ENCODE measurements around the gene CPD. TPM values are rescaled to one million over a fixed set of nuclear protein-coding genes. Genes with fewer than 3 reads are reported as not detected.
"Not testable (repeated sequence)": the region's sequence is repeated elsewhere in the genome, so short reads cannot be mapped to it uniquely, and the experiment has no call there.

CPD gene
- polyA plus RNA-seq = 2.3 TPM

DNA sequence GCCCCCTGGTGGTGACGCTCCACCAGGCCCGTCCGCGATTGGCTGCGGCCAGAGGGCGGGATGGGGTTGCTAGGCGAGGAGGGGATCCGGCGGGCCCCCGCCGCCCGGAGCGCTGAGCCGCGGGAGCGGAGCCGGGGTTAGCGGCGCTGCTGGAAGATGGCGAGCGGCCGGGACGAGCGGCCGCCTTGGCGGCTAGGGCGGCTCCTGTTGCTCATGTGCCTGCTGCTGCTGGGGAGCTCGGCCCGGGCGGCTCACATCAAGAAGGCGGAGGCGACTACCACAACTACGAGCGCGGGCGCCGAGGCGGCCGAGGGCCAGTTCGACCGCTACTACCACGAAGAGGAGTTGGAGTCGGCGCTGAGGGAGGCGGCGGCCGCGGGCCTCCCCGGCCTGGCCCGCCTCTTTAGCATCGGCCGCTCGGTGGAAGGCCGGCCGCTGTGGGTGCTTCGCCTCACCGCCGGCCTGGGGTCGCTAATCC lies at the start of gene CPD:
Gene CPD, plus strand, starts transcription at position 103 of the 478 bp plus-strand sequence. Its CDS starts 54 bp downstream, at position 157.
- Mint-ChIP-seq H3K4me3 (peak within 1 kb of the TSS; percentile 88 to 96 (median 94)), H3K4me1 (peaks cover 10 to 17% (median 17%) of the 10 kb centered on the region in 3 donors)

DNA sequence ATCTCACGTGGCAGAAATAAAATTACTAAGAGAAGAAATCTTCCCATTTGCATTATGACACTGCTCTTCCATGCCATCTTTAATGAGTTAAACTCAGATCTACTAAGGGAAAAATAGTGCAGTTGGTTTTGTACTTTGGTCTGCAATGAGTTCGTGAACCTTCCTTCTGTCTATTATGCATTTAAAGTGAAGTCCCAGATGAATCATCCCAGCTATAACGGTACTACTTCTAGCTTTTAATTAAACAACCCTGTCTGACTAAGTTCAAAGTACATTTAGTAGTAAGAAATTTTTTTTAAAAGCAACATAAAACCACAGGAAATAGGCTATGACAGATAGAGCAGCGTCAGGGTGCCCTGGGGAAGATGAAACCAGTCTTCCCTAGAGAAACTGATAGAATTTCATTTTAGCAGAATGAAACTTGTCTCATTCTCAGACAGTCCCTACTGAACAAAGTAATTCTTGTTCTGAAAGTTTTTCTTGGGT lies 46.6 kb upstream of the CPD start:
- H3K4me3 Mint-ChIP-seq = peak overlapping the region in 1 of 4 donors; percentile 24
- H3K27me3 Mint-ChIP-seq = peaks cover 5% of the 10 kb centered on the region

More for the DNA sequence above, at the start of gene CPD:
- H3K27me3 Mint-ChIP-seq = peaks cover 53% of the 10 kb centered on the region
- H3K9me3 Mint-ChIP-seq = no peaks in the 10 kb centered on the region
- H3K27ac Mint-ChIP-seq = peak within 1 kb of the TSS; percentile 65 to 92 (median 91)
- H3K36me3 Mint-ChIP-seq = no peaks in the 10 kb centered on the region

DNA sequence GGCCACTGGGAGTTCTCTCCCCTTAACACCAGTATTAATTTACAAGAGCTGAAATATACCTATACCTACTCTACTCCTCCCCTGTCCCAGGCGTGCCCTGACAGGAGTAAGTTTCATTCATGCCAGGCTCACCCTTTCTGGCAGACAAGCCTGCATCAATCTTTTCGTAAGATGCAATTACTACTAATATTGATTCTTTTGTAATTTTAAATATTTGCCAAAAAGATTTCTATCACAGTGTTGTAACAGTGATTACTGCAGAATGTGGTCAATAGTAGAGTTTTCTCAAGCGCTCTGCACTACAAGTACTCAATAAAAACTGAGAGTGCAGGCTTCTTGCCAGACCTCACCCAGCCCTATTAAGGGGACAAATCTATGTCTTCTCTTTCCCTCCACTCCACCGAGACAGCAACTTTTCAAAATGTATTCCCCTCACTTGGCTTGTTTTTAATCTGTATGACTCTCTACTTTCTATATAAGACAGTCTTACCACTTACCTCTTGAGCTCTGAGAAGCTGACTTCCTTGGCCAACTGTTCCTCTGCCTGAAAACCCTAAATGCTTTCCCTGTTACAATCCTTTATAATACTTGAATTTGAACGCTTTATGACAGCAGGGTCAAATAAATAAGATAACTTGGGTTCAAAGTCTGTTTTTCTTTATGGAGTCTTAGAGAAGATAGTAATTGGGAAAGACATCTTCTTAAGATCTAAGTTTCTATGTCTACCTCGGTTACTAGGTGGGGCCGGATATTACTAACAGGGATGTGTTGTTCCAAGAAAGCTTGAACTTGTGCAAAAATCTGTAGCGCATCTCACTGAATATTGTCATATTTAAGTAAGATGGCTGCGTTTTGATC lies 45.0 kb upstream of the CPD start, which contains the start of gene TMIGD1:
Gene TMIGD1, minus strand, starts transcription at position 555 of the 858 bp plus-strand sequence. CDS start 1,924 bp downstream, outside the sequence.
- Mint-ChIP-seq H3K4me3 (peak within 1 kb of the TSS in 1 of 4 donors; percentile 6), H3K4me1 (peaks cover 0 to 21% (median 9%) of the 10 kb centered on the region in 3 donors), H3K27ac (no peak within 1 kb of the TSS)

More for the DNA sequence above, 46.6 kb upstream of the CPD start:
- Mint-ChIP-seq H3K9me3 (no peaks in the 10 kb centered on the region), H3K27ac (peak overlapping the region in 1 of 3 donors; percentile 1), H3K36me3 (peaks cover 2% of the 10 kb centered on the region), H3K4me1 (peaks cover 0 to 21% (median 9%) of the 10 kb centered on the region in 3 donors)

DNA sequence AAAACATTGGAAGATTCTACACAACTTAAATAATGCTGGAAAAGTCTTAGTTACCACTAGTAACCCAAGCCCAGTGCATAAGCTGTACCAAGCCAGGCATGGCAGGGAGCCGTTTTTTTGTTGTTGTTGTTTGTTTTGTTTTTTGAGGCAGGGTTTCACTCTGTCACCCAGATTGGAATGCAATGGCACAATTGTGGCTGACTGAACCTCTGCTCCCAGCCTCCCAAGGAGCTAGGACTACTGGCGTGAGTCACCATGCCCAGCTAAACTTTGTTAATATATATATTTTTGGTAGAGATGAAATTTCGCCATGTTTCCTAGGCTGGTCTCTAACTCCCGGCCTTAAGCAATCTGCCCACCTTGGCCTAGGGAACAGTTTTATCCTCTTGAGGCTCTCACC lies 44.3 kb upstream of the CPD start:
- H3K4me3 Mint-ChIP-seq = no peak overlapping the region
- no peaks in the 10 kb centered on the region for H3K9me3 Mint-ChIP-seq
- peaks cover 5% of the 10 kb centered on the region for H3K27me3 Mint-ChIP-seq
- H3K36me3 Mint-ChIP-seq = peaks cover 2% of the 10 kb centered on the region
- H3K27ac Mint-ChIP-seq = no peak overlapping the region
- H3K4me1 Mint-ChIP-seq = peaks cover 0 to 21% (median 9%) of the 10 kb centered on the region in 3 donors

More for the DNA sequence above, 45.0 kb upstream of the CPD start, which contains the start of gene TMIGD1:
- no peaks in the 10 kb centered on the region for H3K9me3 Mint-ChIP-seq
- peaks cover 2% of the 10 kb centered on the region for H3K36me3 Mint-ChIP-seq
- peaks cover 5% of the 10 kb centered on the region for H3K27me3 Mint-ChIP-seq

DNA sequence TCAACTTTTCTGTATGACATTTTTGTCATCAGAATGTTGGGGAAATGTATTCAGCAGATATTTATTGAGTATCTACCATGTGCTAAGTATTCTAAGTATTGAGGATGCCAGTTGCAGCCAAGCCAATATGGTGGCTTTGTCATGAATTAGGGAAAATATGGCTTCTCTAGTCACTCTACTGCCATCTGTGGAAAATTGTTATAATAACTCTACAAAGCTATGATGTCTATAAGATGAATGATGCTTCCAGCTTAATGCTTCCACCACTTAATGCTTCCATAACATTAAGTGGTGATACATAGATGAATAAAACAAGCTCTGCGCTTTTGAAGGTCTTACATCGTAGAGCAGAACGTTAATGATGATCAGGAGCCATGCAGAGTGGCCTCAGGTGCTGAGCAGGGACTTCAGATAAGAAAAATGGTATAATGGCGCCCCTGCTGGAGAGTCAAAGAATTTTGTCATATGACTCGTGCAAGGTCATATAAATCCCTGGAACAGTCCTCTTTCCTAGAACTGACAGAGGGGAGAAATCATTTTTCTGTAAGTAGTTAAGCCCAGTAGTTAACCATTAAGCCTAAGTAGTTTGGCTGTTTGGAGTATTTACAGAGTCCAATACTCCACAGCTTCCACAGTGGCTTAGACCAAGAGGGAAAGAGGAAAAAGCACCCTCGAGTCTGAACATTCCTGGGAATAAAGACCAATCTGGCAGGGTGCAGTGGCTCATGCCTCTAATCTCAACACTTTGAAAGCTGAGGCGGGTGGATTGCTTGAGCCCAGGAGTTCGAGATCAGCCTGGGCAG lies 42.2 kb upstream of the CPD start:
- peak overlapping the region in 1 of 3 donors; percentile 10 for H3K27ac Mint-ChIP-seq
- peaks cover 10% of the 10 kb centered on the region for H3K27me3 Mint-ChIP-seq
- no peaks in the 10 kb centered on the region for H3K9me3 Mint-ChIP-seq
- peaks cover 2 to 21% (median 15%) of the 10 kb centered on the region in 3 donors for H3K4me1 Mint-ChIP-seq
- peak overlapping the region in 1 of 4 donors; percentile 50 for H3K4me3 Mint-ChIP-seq
- peaks cover 2% of the 10 kb centered on the region for H3K36me3 Mint-ChIP-seq

DNA sequence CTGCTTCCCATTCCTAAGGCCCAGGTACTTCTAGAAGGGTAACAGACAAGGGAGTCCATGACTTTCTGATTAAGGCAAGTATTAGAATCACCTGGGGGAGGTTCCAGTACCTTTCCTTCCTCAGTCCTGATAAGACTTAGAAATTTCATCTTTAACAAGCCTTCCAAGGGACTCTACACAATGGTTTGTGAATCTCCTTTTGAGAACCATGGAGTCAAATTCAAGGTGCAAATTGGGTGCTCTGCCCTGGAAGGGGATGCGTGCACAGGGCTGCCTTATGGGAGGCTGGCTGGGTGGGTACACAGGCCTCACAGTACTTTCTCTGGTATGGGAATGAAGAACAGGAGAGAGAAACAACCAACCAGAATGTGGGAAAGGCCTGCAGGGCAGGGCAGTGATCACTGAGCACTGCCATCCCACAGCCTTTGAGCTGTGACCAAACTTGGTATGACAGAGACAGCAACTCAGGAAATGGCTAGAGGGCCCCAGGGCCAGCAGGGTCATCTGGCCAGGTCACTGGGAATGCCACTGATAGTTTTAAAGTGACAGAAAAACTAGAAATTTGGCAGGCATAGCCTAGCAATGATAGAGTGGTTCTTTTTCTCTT lies 41.2 kb upstream of the CPD start:
- Mint-ChIP-seq H3K4me3 (no peak overlapping the region), H3K27me3 (peaks cover 7% of the 10 kb centered on the region), H3K36me3 (peaks cover 2% of the 10 kb centered on the region), H3K9me3 (no peaks in the 10 kb centered on the region), H3K27ac (no peak overlapping the region), H3K4me1 (peaks cover 2 to 14% (median 10%) of the 10 kb centered on the region in 3 donors)

DNA sequence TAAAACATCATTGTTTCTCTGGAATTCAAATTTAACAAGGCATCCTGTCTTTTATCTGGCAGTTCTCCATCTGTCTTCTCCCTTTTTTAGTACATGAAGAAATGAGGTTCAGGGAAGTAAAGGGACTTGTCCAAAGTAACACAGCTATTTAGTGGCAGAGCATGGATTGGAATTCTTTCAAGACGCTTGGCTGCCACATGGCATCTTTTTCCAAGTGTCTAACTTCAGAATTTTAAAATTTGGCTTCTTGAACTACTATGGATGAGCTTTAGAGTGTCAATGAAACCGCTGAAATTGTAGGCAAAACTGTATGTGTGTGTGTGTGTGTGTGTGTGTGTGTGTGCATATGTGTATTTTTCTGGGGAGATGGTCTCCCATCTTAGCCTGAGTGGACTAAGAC lies 39.6 kb upstream of the CPD start:
- peaks cover 2% of the 10 kb centered on the region for H3K36me3 Mint-ChIP-seq
- H3K4me1 Mint-ChIP-seq = peaks cover 2 to 7% (median 5%) of the 10 kb centered on the region in 3 donors
- no peak overlapping the region for H3K27ac Mint-ChIP-seq
- no peak overlapping the region for H3K4me3 Mint-ChIP-seq
- H3K27me3 Mint-ChIP-seq = peaks cover 6% of the 10 kb centered on the region
- no peaks in the 10 kb centered on the region for H3K9me3 Mint-ChIP-seq

DNA sequence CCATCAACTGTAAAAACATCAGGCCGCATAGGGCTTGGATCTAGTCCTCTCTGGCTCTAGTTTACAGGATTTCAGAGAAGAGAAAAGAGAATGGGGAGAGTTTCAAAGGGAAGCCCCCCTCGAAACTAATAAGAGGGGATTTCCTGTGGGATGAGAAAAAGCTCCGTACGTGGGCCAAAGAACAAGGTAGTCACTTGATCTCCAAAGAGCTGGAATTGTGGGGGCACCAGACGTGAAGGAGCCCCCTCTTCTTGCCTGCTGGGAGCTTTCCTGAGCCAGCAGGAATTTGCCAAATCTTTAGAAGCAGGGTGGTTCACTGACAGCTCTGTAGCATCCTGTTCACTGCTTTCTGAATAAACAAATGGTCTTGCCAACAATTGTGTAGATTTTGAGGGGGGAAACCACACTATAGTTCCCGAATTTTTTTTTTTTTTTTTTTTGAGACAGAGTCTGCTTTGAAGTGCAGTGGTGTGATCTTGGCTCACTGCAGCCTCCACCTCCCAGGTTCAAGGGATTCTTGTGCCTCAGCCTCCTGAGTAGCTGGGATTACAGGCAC lies 37.8 kb upstream of the CPD start:
- H3K36me3 Mint-ChIP-seq = no peaks in the 10 kb centered on the region

DNA sequence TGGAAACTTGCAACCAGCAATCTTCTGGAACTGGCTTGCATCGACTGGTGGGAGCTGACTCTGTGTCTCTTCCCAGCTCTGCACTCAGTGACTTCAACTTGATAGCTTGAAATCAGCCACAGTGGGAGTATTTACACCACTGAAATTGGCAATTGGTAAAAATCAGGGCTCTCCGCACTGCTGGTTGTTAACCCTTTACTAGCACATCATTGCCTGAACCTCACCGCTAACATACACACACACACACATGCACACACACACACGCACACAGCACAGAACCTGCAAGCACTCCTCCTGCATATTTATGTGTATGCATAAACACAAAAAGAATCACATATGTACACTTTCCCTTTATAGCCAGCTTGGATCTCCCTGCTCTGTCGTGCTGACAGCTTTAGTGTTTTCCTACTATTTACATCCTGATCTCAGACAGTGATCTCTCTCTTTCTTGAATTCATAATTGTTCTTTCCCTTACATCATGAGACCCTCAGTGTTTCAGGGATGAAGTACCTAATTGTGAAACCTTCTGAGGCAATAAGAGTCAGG lies 37.0 kb upstream of the CPD start:
- no peaks in the 10 kb centered on the region for H3K36me3 Mint-ChIP-seq
- peaks cover 7% of the 10 kb centered on the region for H3K27me3 Mint-ChIP-seq
- H3K27ac Mint-ChIP-seq = no peak overlapping the region

More for the DNA sequence above, 37.8 kb upstream of the CPD start:
- Mint-ChIP-seq H3K27me3 (peaks cover 7% of the 10 kb centered on the region), H3K4me3 (no peak overlapping the region), H3K27ac (no peak overlapping the region), H3K9me3 (no peaks in the 10 kb centered on the region), H3K4me1 (peaks cover 2 to 7% (median 5%) of the 10 kb centered on the region in 3 donors)

DNA sequence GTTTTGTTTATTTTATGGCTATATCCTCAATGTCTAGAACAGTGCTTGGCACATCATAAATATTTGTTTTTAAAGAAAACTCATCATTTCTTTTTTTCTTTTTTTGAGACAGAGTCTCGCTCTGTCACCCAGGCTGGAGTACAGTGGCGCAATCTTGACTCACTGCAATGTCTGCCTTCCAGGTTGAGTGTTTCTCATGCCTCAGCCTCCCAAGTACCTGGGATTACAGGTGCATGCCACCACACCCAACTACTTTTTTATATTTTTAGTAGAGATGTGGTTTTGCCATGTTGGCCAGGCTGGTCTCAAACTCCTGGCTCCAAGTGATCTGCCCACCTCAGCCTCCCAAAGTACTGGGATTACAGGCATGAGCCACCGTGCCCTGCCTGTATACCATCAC lies 35.5 kb upstream of the CPD start:
- H3K36me3 Mint-ChIP-seq, H3K4me1 Mint-ChIP-seq, H3K27me3 Mint-ChIP-seq, H3K27ac Mint-ChIP-seq, H3K9me3 Mint-ChIP-seq, H3K4me3 Mint-ChIP-seq: not testable (repeated sequence)

More for the DNA sequence above, 37.0 kb upstream of the CPD start:
- H3K9me3 Mint-ChIP-seq = no peaks in the 10 kb centered on the region
- peaks cover 0 to 5% (median 2%) of the 10 kb centered on the region in 3 donors for H3K4me1 Mint-ChIP-seq
- H3K4me3 Mint-ChIP-seq = no peak overlapping the region

DNA sequence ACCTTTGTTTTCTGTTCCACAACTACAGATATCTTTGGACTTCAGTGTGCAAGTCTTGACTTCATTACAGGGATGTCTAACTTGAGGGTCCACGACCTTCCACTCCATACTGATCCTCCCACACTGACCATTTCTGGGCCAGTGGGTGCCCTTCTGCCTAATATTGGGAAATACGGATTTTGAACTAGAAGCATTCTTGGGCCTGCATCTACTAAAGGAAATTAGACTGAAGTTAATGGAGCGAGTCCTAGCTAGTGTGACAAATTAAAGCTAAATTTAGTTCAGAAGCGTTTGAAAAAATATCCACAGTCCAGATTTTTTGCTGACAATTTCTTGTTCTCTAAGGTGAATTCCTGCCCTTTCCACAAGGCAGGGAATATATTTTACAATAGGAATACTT lies 34.9 kb upstream of the CPD start:
- no peaks in the 10 kb centered on the region for H3K9me3 Mint-ChIP-seq
- no peaks in the 10 kb centered on the region for H3K36me3 Mint-ChIP-seq
- peaks cover 7% of the 10 kb centered on the region for H3K27me3 Mint-ChIP-seq
- no peak overlapping the region for H3K4me3 Mint-ChIP-seq
- H3K4me1 Mint-ChIP-seq = peaks cover 0 to 5% (median 2%) of the 10 kb centered on the region in 3 donors
- H3K27ac Mint-ChIP-seq = no peak overlapping the region

DNA sequence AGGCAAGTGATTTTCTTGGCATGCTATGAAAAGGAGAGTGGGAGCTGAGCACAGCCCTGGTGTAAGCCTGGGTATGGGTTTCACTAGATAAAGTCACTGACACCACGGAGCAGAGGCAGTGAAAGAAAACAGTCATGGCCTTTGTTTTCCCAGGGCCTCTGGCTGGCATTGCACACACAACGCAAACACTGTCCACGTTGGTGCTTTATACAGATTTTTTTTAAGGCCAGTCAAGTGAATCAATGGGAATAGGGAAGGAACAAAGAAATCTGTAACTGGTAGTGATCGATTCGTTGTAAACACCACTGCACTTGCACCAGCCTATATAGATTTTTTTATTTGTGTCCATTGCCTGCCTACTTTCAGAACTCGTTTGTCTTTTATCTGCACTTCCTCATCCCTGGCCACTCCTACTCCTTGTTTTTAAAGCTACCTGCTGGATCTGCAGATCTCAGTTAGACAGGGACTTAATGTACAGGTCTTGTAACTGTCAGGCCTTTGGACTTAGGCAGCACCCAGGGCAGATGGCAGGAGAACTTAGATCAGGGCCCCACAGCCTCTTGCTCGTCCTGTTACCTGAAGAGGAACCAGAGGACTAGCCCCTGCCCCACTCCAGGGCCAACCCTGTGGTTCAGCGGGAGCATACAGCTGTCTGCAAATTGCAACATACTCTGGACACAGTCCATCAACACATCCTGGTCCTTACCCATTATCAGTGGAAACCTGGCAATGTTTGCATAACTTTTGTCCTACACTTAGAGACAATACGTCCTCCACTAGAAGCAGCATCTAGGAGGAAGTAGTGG lies 34.2 kb upstream of the CPD start:
- no peak overlapping the region for H3K27ac Mint-ChIP-seq
- peaks cover 0 to 5% (median 2%) of the 10 kb centered on the region in 3 donors for H3K4me1 Mint-ChIP-seq
- H3K4me3 Mint-ChIP-seq = no peak overlapping the region
- no peaks in the 10 kb centered on the region for H3K36me3 Mint-ChIP-seq
- no peaks in the 10 kb centered on the region for H3K9me3 Mint-ChIP-seq
- peaks cover 7% of the 10 kb centered on the region for H3K27me3 Mint-ChIP-seq

DNA sequence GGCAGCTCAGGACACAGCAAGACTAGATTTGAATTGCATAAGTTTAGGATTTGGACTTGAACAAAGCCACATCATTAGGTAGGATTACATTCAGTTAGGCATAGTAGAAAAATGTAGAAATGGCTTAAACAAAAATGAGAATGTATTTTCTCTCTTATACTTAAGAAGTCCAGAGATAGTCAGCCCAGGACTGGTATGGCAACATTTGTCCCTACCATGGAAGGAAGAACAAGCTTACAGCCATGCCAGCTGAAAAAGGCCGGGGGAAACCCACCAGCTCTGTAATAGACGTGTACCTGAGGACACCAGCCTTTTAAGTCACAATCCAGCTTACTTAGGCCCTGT lies 33.7 kb upstream of the CPD start:
- H3K27me3 Mint-ChIP-seq = peaks cover 4% of the 10 kb centered on the region
- H3K27ac Mint-ChIP-seq = no peak overlapping the region
- H3K4me3 Mint-ChIP-seq = no peak overlapping the region
- H3K4me1 Mint-ChIP-seq = peaks cover 0 to 2% (median 0%) of the 10 kb centered on the region in 3 donors
- H3K9me3 Mint-ChIP-seq = no peaks in the 10 kb centered on the region
- no peaks in the 10 kb centered on the region for H3K36me3 Mint-ChIP-seq

Data from IgD-negative memory B cell (primary cell).